ENCODE data around the gene GOLGA7B. TPM values are rescaled to one million over a fixed set of nuclear protein-coding genes. Genes with fewer than 3 reads are reported as not detected.
"Not testable (repeated sequence)": the region's sequence is repeated elsewhere in the genome, so short reads cannot be mapped to it uniquely, and the experiment has no call there.

GOLGA7B gene
- total and polyA plus RNA-seq, 2 of the 4 experiments (the other 2 are of a cell fraction): not detected

- CTCF ChIA-PET; dilution Hi-C loops (cut with HindIII; ENCODE audit: low sequenced_read_pairs, unreplicated experiment); ATAC-seq (ENCODE audit: low read depth); H3K4me3 ChIP-seq (ENCODE audit: insufficient read depth, low read depth, low read length); H3K4me1 ChIP-seq (ENCODE audit: control insufficient read depth, insufficient read depth, low read length); H3K56ac ChIP-seq (ENCODE audit: extremely low read depth, insufficient read depth, low read length); H3K18ac ChIP-seq (ENCODE audit: low read depth, low read length); H3K9me1 ChIP-seq (ENCODE audit: insufficient read depth, low read length); intact Hi-C loops (cut with micrococcal nuclease); H3K27ac ChIP-seq (ENCODE audit: insufficient read depth, low read length); DNase-seq; H4K20me1 ChIP-seq (ENCODE audit: insufficient read depth, low read length); H2AK9ac ChIP-seq (replicated peaks; ENCODE audit: low read depth, low read length, poor library complexity); H2AFZ ChIP-seq (replicated peaks; ENCODE audit: low read length, poor library complexity); H3K4ac ChIP-seq (ENCODE audit: low read depth, low read length); H3K14ac ChIP-seq (replicated peaks; ENCODE audit: low read depth, low read length); H3K36me3 ChIP-seq (ENCODE audit: control insufficient read depth, insufficient read depth, low read length); H4K91ac ChIP-seq (ENCODE audit: insufficient read depth, low read depth, low read length); BruUV-seq (replicated peaks); H2AK5ac ChIP-seq (ENCODE audit: low read depth, low read length); H4K5ac ChIP-seq (ENCODE audit: low read depth, low read length); H4K8ac ChIP-seq (ENCODE audit: low read depth in 2 of 2, low read length in 2 of 2); H2BK5ac ChIP-seq (ENCODE audit: low read depth, low read length, poor library complexity, severe bottlenecking); H3K4me2 ChIP-seq (ENCODE audit: low read depth, low read length); H3K23ac ChIP-seq (ENCODE audit: low read depth, low read length); H3K9me3 ChIP-seq (ENCODE audit: control insufficient read depth, insufficient read depth, low read length); H2BK15ac ChIP-seq (ENCODE audit: low read depth, low read length); POLR2A ChIA-PET (ENCODE audit: unreplicated experiment); H2BK20ac ChIP-seq (ENCODE audit: low read depth, low read length); H3K79me1 ChIP-seq (ENCODE audit: low read depth in 1 of 2, low read length in 2 of 2); H2BK120ac ChIP-seq (ENCODE audit: low read depth, low read length); in situ Hi-C loops (cut with MboI; ENCODE audit: low sequenced_read_pairs); H3K9ac ChIP-seq (ENCODE audit: low read depth, low read length): not testable (repeated sequence)
- 86% methylated on average over 1 of the region's 2 CpGs; no CpG with 5 or more reads in 1 of the 2 experiments for WGBS, 2 experiments (ENCODE audit: extremely low coverage in 2 of 2, insufficient read length in 1 of 2)
- H3K27me3 ChIP-seq (ENCODE audit: control insufficient read depth, insufficient read depth, low read length): peaks cover 11% of the 10 kb centered on the region
These were observed 5.7 kb upstream of the GOLGA7B start for GRCh38 chr10:97843972-97844371.
